Esophagus muscularis mucosa (tissue), 4 donors: ENCODE results near the gene ZNF211. TPM values are rescaled to one million over a fixed set of nuclear protein-coding genes. Genes with fewer than 3 reads are reported as not detected.

Experiments used
- DNase-seq: peaks from one replicate; pipeline ENCODE4 v3.0.0-alpha.2; 2017; ENCODE audit errors: extremely low spot score
- H3K27ac ChIP-seq, 4 donors: fragments of 200-600 bp; sonication (generic); replicated peaks in 1 of 4; 1 replicate in 3 of 4; 2 replicates in 1 of 4; pipeline ENCODE4 v1.5.1; 2016 to 2019; ENCODE audit warnings: mild to moderate bottlenecking in 1 of 4
- H3K27me3 ChIP-seq, 4 donors: fragments of 200-600 bp; sonication (generic); one replicate each; pipeline versions ENCODE4 v1.5.1 to v1.6.0; 2016 to 2019
- H3K36me3 ChIP-seq, 4 donors: fragments of 200-600 bp; sonication (generic); one replicate each; pipeline ENCODE4 v1.5.1; 2016 to 2019
- H3K4me1 ChIP-seq, 4 donors: fragments of 200-600 bp; sonication (generic); one replicate each; pipeline ENCODE4 v1.5.1; 2016 to 2019
- H3K4me3 ChIP-seq, 4 donors: fragments of 200-600 bp; sonication (generic); 1 replicate in 2 of 4; 2 replicates in 2 of 4; pipeline ENCODE4 v1.5.1; 2016 to 2019; ENCODE audit warnings: mild to moderate bottlenecking in 4 of 4, moderate library complexity in 1 of 4
- H3K9me3 ChIP-seq, 4 donors: fragments of 200-600 bp; sonication (generic); 1 replicate in 3 of 4; 2 replicates in 1 of 4; pipeline ENCODE4 v1.5.1; 2016 to 2019
- CTCF ChIP-seq, 3 experiments: fragments of 200-600 bp in 2 of 3; fragments of 450-650 bp in 1 of 3; sonication (generic) in 2 of 3; IDR thresholded peaks; one replicate each; pipeline ENCODE4 v1.5.1; 2017 to 2019; ENCODE audit warnings: antibody characterized with exemption in 3 of 3, mild to moderate bottlenecking in 2 of 3, moderate library complexity in 1 of 3
- EP300 ChIP-seq: sonication (generic); formaldehyde crosslinking; IDR thresholded peaks from one replicate; pipeline ENCODE4 v1.6.1; 2017; ENCODE audit warnings: antibody characterized with exemption
- POLR2A ChIP-seq: fragments of 450-650 bp; IDR thresholded peaks from one replicate; pipeline ENCODE4 v1.6.1; 2017; ENCODE audit warnings: antibody characterized with exemption, moderate library complexity, mild to moderate bottlenecking, low read depth
- POLR2AphosphoS5 ChIP-seq, 2 donors: sonication (generic); formaldehyde crosslinking; IDR thresholded peaks; one replicate each; pipeline ENCODE4 v1.6.1; 2017; ENCODE audit warnings: antibody characterized with exemption in 2 of 2
- WGBS: methylation state at CpG from one replicate; pipeline ENCODE4 v1.1.5; 2018; 5-methylcytosine and 5-hydroxymethylcytosine counted together
- intact Hi-C: fragments of 100-400 bp; cut with DNase I; formaldehyde crosslinking; loops from one replicate; pipeline ENCODE4 v1.15.1; 2023
- total RNA-seq, 4 donors: library from RNA; depleted of rRNA; stranded (reverse); fragments of >200 nt; gene quantifications; one replicate each; pipeline versions ENCODE4 v1.1.0 to v1.2.1, GENCODE V29; 2016

Gene ZNF211
- total RNA-seq, 4 donors from 2014 or later, result 9.4 to 14.8 (median 11.0) TPM

- DNase-seq, result peak; percentile 24
- peaks cover 57 to 80% (median 69%) of the 10 kb centered on the region in 4 donors for H3K36me3 ChIP-seq
- peaks cover 9 to 19% (median 13%) of the 10 kb centered on the region in 4 donors for H3K4me1 ChIP-seq
- 94% methylated on average over 4 of the region's 4 CpGs for whole genome bisulfite sequencing
- H3K27me3 ChIP-seq, result no peaks in the 10 kb centered on the region
- H3K9me3 ChIP-seq, result peaks cover 7 to 73% (median 63%) of the 10 kb centered on the region in 4 donors
- TF ChIP-seq EP300, result no peak
- TF ChIP-seq CTCF (IDR thresholded peaks at IDR 0.05), result no peak
- TF ChIP-seq POLR2AphosphoS5 (IDR thresholded peaks at IDR 0.05), result no peak
- no peak for TF ChIP-seq POLR2A
- H3K4me3 ChIP-seq, result no peak overlapping the region
- no peak overlapping the region for H3K27ac ChIP-seq
- intact Hi-C loops, result no loop called here
These were observed 4.4 kb downstream of the ZNF211 start for GRCh38 chr19:57637379-57637778.

- Histone ChIP-seq H3K27ac (no peak overlapping the region), H3K36me3 (peaks cover 52 to 68% (median 61%) of the 10 kb centered on the region in 4 donors), H3K9me3 (peaks cover 11 to 78% (median 68%) of the 10 kb centered on the region in 4 donors), H3K4me3 (no peak overlapping the region), H3K4me1 (no peaks in the 10 kb centered on the region), H3K27me3 (no peaks in the 10 kb centered on the region)
- DNase-seq, result peak; percentile 17
- TF ChIP-seq CTCF (IDR thresholded peaks at IDR 0.05), result no peak
- TF ChIP-seq POLR2A, result no peak
- no peak for TF ChIP-seq EP300
- no peak for TF ChIP-seq POLR2AphosphoS5 (IDR thresholded peaks at IDR 0.05)
- intact Hi-C loops, result no loop called here
- 95% methylated on average over 4 of the region's 4 CpGs for whole genome bisulfite sequencing
These were observed 8.8 kb downstream of the ZNF211 start for GRCh38 chr19:57641715-57642234.

- Histone ChIP-seq H3K9me3 (peaks cover 11 to 78% (median 61%) of the 10 kb centered on the region in 4 donors), H3K4me1 (no peaks in the 10 kb centered on the region)
- intact Hi-C loops, result no loop called here
These were observed 9.6 kb downstream of the ZNF211 start for GRCh38 chr19:57642396-57643046.

GRCh38 chr19:57643734-57644133, 10.8 kb downstream of the ZNF211 start:
- Histone ChIP-seq H3K4me3 (no peak overlapping the region), H3K27me3 (no peaks in the 10 kb centered on the region), H3K36me3 (peaks cover 32 to 48% (median 43%) of the 10 kb centered on the region in 4 donors), H3K9me3 (peaks cover 11 to 68% (median 49%) of the 10 kb centered on the region in 4 donors), H3K27ac (no peak overlapping the region), H3K4me1 (no peaks in the 10 kb centered on the region)
- intact Hi-C loops, result no loop called here
- no peak for DNase-seq
- TF ChIP-seq POLR2AphosphoS5 (IDR thresholded peaks at IDR 0.05) (no peak), EP300 (no peak), CTCF (IDR thresholded peaks at IDR 0.05) (no peak), POLR2A (no peak)

More at GRCh38 chr19:57642396-57643046, 9.6 kb downstream of the ZNF211 start:
- DNase-seq, result no peak
- Histone ChIP-seq H3K27me3 (no peaks in the 10 kb centered on the region), H3K4me3 (no peak overlapping the region), H3K27ac (no peak overlapping the region), H3K36me3 (peaks cover 45 to 61% (median 54%) of the 10 kb centered on the region in 4 donors)
- TF ChIP-seq EP300 (no peak), POLR2AphosphoS5 (IDR thresholded peaks at IDR 0.05) (no peak), CTCF (IDR thresholded peaks at IDR 0.05) (no peak), POLR2A (no peak)
- 84% methylated on average over 4 of the region's 4 CpGs for WGBS
